NCI-H460 (cell line): Measurements from ENCODE around the gene SKA3. TPM values are rescaled to one million over a fixed set of nuclear protein-coding genes. Genes with fewer than 3 reads are reported as not detected.
"Not testable (repeated sequence)": the region's sequence is repeated elsewhere in the genome, so short reads cannot be mapped to it uniquely, and the experiment has no call there.

Source experiments
- DNase-seq: peaks from one replicate; pipeline ENCODE4 v3.0.0-alpha.2; 2016; ENCODE audit warnings: low read depth; ENCODE audit errors: extremely low read depth
- total RNA-seq: library from RNA; depleted of rRNA; stranded (reverse); fragments of >200 nt; shearing (Covaris generic); gene quantifications from 2 replicates; pipeline ENCODE4 v1.2.3, GENCODE V29; 2014

SKA3 gene
- total RNA-seq, 1 experiment from 2014 or later, result 16.4 TPM

DNA sequence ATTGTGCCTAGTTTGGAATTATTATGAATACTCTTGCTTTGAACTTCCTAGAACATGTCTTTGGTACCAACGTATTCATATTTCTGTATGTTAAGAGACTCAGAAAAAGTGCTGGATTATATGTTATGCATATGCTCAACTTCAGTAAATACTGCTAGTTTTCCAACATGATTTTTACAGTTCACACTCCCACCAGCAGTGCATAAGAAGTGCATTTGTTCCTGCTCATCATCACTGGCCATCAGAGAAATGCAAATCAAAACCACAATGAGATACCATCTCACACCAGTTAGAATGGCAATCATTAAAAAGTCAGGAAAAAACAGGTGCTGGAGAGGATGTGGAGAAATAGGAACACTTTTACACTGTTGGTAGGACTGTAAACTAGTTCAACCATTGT is 2.6 kb downstream of the SKA3 start:
- not testable (repeated sequence) for DNase-seq

DNA sequence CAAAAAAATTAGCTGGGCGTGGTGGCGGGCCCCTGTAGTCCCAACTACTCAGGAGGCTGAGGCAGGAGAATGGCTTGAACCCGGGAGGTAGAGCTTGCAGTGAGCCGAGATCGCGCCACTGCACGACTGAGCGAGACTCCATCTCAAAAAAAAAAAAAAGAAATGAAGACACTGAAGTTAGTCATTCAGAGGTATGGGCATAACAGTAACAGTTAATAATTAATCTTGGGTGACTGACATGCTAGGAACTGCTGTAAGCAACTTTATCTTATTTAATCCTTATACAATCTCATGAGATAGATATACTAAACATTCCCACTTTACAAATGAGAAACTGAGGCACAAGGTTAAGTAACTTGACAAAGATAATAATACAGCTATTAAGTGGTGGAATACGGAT is 4.9 kb downstream of the SKA3 start:
- DNase-seq, result no peak

DNA sequence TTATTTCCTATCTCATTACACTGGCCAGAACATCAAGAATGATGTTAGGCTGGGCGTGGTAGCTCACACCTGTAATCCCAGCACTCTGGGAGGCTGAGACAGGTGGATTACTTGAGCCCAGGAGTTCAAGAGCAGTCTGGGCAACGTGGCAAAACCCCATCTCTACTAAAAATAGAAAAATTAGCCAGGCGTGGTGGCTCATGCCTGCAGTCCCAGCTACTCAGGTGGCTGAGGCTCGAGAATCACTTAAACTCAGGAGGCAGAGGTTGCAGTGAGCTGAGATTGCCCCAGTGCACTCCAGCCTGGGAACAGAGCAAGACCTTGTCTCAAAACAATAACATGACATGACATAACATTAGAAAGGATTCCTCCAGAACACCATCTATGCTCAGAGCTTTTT is 10.7 kb downstream of the SKA3 start:
- DNase-seq, result not testable (repeated sequence)

DNA sequence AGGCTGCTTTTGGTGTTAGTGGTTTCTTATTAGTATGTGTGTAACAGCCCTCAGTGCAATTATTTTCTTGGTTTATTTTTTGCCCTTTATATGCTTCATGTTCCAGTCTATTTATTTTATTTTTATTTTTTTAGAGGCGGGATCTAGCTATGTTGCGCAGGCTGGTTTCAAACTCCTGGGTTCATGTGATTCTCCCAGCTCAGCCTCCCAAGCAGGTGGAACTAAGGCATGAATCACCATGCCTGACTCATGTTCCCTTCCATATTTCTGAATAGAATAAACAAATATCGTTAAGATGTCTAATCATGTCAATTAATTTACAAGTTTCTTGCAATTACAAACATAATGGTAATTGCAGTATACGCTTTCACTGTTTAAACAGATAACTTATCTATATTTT is 11.7 kb downstream of the SKA3 start:
- no peak for DNase-seq

DNA sequence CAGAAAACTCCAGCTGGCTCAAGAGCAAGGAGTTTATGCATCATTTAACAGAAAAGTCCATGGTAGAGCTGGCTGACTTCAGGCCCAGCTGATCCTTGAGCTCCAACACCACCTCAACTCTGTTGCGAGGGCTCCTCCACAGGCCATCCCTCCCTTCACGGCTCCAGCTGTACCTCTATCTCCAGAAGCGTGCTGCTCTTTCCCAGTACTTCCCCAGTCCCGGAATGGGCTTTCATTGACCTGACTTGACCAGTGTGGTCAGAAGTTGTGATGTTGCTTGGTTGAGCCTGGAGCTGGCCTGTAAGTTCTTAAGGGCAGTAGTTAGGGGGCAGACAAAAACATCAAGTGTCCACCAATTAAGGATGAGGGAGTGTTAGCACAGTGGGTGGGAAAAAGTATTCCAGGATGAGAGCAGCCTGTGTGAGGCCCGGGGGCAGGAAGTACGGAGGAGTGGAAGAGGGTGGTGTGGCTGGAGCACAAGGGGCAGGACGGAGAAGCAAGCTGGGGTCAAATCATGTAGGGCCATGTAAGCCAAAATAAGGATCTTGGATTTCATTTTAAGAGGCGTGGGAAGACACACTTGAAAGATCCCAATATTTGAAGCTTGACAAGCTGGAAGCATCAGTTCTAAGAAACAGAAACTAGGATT is 24.0 kb downstream of the SKA3 start:
- DNase-seq, result no peak

DNA sequence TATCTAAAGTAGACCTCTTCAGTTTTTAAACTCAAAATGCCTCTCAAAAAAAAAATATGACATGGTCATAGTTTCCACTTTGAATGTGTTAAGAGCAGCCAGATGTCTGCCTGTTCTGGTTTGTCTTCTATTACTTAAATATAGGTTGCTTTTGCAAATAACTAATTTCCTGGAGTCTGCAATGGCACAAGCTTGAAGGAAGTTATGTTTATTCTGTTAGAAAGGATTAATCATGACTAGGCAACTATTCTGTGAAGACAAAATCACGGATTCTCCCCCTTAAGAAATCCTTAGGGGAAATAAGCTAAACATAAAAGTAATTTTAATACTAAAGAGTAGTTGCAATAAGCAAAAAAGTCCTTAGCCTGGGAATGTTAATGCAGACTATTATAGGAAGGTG is 26.3 kb downstream of the SKA3 start:
- DNase-seq, result no peak

DNA sequence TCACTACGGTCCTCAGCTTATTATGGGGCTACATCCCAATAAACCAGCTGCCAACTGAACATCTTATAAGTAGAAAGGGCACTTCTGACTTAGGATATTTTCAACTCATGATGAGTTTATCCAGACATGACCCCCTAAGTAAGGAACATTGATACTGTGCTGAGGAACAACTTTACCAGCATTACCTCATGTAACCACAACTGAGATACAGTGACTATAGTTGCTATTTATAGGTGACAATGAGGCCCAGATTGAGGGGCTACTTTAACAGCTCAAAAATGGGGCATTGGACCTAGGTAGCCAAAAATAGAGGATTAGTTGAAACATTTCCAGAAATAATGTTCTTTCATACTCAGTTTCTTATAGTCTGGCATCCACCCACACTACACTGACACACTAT is 26.8 kb downstream of the SKA3 start:
- DNase-seq, result no peak

DNA sequence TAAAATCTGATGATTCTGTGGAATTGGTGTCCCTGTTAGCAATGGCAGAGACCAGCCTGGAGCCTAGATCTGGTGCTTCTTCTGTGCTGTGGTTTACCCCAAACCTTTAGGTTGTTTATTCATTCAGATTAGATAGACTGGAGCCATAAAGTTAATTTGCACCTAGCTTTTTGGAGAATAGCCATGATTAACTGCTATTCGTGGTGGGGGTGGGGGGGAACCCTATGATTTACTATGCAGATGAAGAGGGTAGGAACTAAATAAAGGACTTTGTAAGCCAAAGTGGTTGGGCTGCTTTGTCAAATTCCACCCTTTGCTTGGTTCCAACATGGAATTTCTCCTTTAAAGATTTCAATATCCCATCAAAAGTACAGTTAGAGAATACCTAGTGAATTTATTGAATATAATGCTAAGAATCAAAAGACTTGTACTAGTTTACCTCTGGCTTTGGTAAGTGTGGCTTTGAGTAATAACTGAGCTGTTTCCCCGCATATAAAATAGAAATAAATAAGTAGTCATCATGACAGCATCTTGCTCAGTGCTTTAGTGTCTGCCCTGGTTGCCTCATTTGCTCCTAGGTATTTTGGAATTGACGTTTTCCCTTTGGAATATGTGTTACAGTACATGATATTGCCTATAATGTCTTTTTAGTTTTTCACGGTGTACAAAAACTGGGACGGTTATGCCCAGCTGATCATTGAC is 27.6 kb downstream of the SKA3 start:
- no peak for DNase-seq

DNA sequence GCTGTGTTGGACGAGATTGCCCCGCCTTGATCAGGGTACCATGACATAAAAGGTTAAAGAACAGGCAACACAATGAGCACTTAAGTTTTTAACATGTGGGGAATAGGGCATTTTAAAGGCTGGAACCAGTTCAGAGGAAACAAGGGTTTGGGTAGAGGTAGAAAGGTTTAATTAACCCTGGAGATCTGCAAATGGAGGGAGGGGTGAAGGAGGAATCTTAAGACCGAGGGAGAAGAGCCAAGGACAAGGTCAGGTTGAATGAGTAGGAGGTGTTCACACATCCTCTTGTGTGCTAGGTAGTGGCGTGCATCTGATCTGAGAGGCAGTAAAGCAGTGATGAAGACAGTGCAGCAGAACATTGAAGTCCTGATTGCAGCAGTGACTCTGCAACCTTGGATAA is 28.5 kb downstream of the SKA3 start:
- DNase-seq, result no peak

DNA sequence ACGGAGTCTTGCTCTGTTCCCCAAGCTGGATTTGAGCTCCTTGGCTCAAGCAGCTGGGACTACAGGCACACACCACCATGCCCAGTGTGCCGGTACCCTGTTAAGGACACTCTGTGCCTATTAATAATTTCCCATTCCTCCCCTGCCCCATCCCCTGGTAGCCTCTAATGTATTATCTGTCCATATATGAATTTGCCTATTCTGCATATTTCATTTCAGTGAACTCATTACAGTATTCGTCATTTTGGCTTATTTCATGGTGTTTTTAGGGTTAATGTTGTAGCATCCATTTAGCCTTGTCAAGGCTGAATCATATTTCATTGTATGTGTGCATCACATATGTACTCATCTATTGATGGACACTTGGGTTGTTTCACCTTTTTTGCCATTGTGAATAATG is 33.6 kb downstream of the SKA3 start:
- no peak for DNase-seq

DNA sequence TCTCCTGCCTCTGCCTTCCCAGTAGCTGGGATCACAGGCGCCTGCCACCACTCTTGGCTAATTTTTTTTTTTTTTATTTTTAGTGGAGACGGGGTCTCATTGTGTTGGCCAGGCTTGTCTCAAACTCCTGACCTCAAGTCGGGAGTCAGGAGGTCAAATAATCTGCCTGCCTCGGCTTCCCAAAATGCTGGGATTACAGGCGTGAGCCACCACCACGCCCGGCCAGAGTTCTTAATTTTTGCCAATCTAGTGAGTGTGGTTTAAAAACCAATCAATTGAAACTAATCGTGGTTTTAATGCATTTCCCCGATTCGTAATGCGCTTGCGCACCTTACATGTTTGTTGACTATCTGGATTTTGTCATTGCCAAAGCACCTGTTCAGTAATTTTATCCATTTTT is 37.0 kb downstream of the SKA3 start:
- DNase-seq, result no peak

DNA sequence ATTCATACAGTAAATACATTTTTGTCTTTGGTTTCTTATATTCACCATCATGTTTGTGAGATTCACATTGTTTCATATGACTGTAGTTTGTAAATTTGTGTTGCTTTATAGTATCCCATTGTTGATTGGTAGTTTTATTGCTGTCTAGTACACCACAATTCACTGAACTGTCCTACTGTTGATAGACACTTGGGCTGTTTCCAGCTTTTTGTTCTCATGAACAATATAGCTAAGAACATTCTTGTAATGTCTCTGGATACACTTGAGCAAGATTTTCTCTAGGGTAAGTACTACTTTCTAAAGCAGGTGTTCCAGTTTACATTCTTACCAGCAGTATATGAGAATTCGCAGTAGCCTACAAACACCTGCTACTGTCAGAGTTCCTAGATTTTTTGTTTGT is 37.8 kb downstream of the SKA3 start:
- DNase-seq, result no peak

DNA sequence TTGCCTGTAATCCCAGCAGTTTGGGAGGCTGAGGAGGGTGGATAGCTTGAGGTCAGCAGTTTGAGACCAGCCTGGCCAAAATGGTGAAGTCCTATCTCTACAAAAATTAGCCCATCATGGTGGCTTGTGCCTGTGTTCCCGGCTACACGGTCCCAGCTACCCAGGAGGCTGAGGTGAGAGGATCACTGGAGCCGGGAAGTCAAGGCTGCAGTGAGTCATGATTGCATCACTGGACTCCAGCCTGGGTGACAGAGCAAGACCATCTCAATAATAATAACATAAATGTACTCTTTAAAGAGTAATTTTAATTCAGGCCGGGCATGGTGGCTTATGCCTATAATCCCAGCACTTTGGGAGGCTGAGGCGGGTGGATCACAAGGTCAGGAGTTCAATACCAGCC is 38.7 kb downstream of the SKA3 start:
- DNase-seq, result no peak

DNA sequence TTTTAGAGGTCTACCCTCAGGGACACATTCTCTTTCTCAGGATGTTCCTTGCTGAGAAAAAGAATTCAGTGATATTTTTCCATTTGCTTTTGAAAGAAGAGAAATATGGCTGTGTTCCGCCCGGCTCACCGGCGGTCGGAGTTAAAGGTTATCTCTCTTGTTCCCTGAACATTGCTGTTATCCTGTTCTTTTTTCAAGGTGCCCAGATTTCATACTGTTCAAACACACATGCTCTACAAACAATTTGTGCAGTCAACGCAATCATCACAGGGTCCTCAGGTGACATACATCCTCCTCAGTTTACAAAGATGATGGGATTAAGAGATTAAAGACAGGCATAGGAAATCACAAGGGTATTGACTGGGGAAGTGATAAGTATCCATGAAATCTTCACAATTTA is 40.5 kb downstream of the SKA3 start:
- not testable (repeated sequence) for DNase-seq

DNA sequence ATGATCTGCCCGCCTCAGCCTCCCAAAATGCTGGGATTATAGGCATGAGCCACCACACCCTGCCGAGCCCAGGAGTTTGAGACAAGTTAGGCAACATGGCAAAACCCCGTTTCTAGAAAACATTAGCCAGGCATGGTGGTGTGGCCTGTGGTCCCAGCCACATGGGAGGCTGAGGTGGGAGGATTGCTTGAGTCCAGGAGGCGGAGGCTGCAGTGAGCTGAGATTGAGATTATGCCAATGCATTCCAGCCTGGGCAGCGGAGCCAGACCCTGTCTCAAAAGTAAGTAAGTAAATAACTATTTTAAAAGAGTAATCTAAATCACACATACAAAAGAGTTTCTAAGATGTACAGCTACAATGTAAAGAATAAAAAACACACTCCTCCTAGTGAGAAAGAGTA is 41.9 kb downstream of the SKA3 start:
- no peak for DNase-seq

DNA sequence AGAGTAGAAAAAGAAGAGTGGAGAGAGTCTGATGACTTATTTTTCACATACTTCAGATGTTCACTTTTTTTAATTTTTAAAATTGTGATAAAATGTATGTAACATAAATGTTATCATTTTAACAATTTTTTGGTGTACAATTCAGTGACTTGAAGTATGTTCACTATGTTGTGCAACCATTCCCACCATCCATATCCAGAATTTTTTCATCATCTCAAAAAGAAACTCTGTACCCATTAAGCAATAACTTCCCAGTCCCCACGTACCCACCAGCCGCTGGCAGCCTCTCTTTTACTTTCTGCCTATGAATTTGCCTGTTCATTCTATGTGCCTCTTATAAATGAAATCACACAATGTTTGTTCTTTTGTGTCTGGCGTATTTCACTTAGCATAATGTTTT is 43.3 kb downstream of the SKA3 start:
- no peak for DNase-seq

DNA sequence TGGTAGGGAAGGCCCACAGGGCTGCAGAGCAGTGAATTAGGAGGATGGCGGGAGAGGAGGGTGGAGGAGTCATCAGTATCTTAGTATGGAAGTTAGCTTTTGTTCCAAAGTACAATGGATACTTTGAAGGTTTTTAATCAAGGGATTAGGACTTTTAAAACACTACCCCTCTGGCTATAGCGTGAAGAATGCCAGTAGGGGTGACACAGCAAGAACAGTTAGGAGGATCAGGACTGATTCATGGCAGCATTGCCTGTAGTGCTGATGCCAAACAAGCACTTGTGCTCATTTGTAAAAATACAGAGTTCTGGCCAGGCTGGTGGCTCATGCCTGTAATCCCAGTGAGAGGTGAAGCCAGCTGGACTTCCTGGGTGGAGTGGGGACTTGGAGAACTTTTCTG is 46.2 kb downstream of the SKA3 start:
- no peak for DNase-seq

DNA sequence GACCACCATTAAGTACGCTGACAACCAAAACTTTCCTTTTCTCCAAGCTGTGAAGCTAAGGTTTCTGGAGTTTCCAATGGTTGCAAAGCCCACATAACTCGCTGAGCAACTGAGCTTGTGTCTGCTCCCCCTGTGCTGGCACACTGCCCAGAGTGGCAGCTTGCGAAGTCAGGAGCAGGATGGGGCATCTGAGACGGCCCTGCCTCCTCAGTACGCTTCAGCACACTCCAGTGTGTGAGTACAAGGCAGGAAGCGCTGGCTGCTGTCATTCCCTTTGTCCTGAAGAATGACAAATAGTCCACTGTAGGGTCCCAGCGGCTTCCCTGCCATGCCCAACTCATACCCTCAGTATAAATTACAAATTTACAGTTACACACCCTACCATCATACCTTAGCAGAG is 51.5 kb downstream of the SKA3 start:
- no peak for DNase-seq

DNA sequence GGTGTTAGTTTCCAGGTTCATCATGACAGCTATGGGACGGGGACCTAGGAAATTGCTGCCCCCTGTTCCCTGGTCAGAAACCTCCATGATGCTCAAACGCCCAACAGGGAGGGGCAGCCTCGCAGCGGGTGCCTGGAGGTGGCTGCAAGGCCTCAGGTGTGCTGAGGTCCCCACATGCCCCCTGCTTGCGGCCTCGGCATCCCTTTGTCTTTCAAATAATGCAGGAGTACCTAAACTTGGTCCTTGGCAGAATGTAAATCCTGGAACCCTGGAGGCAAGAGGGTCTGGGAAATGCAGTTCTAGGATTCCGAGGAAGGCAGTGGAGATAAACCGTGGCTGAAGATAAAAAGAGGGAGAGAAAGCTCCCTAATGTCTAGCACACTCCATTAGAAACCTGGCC is 52.4 kb downstream of the SKA3 start:
- DNase-seq, result no peak

DNA sequence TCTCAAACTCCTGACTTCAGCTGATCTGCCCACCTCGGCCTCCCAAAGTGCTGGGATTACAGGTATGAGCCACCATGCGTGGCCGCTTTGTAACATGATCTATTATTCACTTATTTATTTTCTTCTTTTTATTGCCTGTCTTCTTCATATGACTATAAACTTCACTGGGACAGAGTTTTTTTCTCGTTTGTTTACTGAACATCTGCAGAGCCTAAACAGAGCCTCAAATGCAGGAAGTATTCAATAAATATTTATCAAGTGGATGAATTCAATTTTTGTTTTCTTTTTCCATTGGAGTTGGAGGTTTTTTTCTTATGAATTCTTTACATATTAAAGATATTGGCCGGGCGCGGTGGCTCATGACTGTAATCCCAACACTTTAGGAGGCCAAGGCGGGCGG is 54.7 kb downstream of the SKA3 start:
- DNase-seq, result no peak

DNA sequence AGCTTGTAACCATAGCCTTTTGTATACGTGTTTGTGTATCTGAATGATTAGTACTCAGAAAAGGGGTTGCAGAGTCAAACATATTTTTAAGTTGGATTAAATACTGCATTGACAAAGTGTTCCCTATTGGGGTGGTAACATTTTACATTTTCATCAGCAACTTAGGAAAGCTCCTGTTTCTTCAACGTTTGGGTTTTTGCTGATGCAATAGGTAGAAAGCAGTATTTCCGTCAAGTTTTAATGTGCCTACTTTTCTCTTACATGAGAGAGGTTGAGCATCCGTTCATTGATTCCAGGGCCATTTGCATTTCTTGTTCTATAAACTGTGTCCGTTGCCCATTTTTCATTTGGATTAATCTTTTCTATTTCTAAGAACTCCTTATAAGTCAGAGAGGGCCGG is 56.2 kb downstream of the SKA3 start:
- DNase-seq, result no peak

DNA sequence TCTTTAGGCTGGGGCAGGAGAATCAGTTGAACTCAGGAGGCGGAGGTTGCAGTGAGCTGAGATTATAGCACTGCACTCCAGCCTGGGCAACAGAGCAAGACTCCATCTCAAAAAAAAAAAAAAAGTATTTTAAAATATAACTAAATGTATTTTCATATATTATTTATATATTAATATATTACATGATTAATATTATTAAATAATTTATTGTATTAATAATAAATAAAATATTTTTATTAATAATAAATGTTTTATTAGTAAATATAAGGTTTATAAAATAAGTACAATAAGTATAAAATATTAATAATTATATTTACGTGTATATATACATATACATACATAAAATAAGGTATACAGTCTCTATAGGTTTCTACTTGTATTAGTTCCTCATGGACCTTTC is 56.8 kb downstream of the SKA3 start:
- no peak for DNase-seq

DNA sequence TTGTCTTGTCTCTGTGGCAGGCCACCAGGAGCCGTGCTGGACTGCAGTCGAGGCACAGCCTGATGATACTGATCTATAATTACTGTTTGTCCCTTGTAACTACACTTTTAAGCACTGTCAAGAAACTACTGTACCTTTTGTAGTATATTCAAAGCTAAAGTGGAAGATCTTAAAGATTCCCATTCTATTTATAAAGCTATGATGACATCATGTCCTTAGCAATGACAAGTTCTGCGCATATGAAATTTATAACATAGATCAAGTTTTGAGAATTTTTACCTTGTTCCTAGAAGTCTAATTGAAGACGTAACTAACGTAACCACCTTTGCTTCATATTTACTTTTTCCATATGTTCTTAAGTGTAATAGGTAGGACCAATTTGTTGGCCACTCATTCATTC is 58.2 kb downstream of the SKA3 start:
- no peak for DNase-seq
